Measurements from ENCODE around the gene GOLIM4.

- TF ChIP-seq, protein P1, sequence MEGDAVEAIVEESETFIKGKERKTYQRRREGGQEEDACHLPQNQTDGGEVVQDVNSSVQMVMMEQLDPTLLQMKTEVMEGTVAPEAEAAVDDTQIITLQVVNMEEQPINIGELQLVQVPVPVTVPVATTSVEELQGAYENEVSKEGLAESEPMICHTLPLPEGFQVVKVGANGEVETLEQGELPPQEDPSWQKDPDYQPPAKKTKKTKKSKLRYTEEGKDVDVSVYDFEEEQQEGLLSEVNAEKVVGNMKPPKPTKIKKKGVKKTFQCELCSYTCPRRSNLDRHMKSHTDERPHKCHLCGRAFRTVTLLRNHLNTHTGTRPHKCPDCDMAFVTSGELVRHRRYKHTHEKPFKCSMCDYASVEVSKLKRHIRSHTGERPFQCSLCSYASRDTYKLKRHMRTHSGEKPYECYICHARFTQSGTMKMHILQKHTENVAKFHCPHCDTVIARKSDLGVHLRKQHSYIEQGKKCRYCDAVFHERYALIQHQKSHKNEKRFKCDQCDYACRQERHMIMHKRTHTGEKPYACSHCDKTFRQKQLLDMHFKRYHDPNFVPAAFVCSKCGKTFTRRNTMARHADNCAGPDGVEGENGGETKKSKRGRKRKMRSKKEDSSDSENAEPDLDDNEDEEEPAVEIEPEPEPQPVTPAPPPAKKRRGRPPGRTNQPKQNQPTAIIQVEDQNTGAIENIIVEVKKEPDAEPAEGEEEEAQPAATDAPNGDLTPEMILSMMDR (conservative IDR thresholded peaks at IDR 0.05 in 1 of 2, IDR thresholded peaks at IDR 0.05 in 1 of 2; ENCODE audit: extremely low read depth in 1 of 2, insufficient read depth in 1 of 2, low read depth in 1 of 2, low read length in 2 of 2), result no peak
- no peak for TF ChIP-seq EZH2 (IDR thresholded peaks at IDR 0.05; ENCODE audit: borderline replicate concordance, low read length)
Measured at GRCh38 chr3:168124291-168124690, 28.6 kb upstream of the GOLIM4 start.
